Ascending aorta (tissue), 2 donors: ENCODE measurements around the gene CACNA2D2. TPM values are rescaled to one million over a fixed set of nuclear protein-coding genes. Genes with fewer than 3 reads are reported as not detected.

Experiments
- DNase-seq, 2 donors: peaks; one replicate each; pipeline ENCODE4 v3.0.0-alpha.2; 2019; ENCODE audit warnings: low spot score in 2 of 2
- H3K27ac ChIP-seq, 2 donors: fragments of 200-600 bp; sonication (generic); one replicate each; pipeline ENCODE4 v1.5.1; 2016 to 2017; ENCODE audit warnings: mild to moderate bottlenecking in 1 of 2
- H3K27me3 ChIP-seq: fragments of 200-600 bp; sonication (generic); one replicate; pipeline ENCODE4 v1.5.1; 2017
- H3K36me3 ChIP-seq, 2 donors: fragments of 200-600 bp; sonication (generic); one replicate each; pipeline ENCODE4 v1.5.1; 2016
- H3K4me1 ChIP-seq, 2 donors: fragments of 200-600 bp; sonication (generic); one replicate each; pipeline ENCODE4 v1.5.1; 2016 to 2017; ENCODE audit warnings: mild to moderate bottlenecking in 1 of 2
- H3K4me3 ChIP-seq, 2 donors: fragments of 200-600 bp; sonication (generic); one replicate each; pipeline ENCODE4 v1.5.1; 2016 to 2017; ENCODE audit warnings: mild to moderate bottlenecking in 1 of 2
- H3K9me3 ChIP-seq, 2 donors: fragments of 200-600 bp; sonication (generic); one replicate each; pipeline ENCODE4 v1.5.1; 2016
- CTCF ChIP-seq, 3 experiments: fragments of 200-600 bp in 2 of 3; fragments of 450-650 bp in 1 of 3; sonication (generic) in 2 of 3; IDR thresholded peaks; one replicate each; pipeline ENCODE4 v1.5.1; 2016 to 2019; ENCODE audit warnings: antibody characterized with exemption in 3 of 3, mild to moderate bottlenecking in 1 of 3, moderate library complexity in 1 of 3
- intact Hi-C: fragments of 100-400 bp; cut with DNase I; formaldehyde crosslinking; loops from one replicate; pipeline ENCODE4 v1.15.1; 2023
- total RNA-seq: library from RNA; depleted of rRNA; stranded (reverse); fragments of >200 nt; gene quantifications from one replicate; pipeline ENCODE4 v1.1.0, GENCODE V29; 2016

CACNA2D2 gene
- total RNA-seq, 1 donor from 2014 or later, result 0.85 TPM

GRCh38 chr3:50491023-50491422 lies 12.4 kb downstream of the CACNA2D2 start:
- Histone ChIP-seq H3K27me3 (no peaks in the 10 kb centered on the region), H3K36me3 (no peaks in the 10 kb centered on the region), H3K9me3 (no peaks in the 10 kb centered on the region), H3K4me3 (no peak overlapping the region), H3K4me1 (no peaks in the 10 kb centered on the region), H3K27ac (no peak overlapping the region)
- DNase-seq, result no peak
- intact Hi-C loops, result no loop called here
- TF ChIP-seq CTCF (IDR thresholded peaks at IDR 0.05), result no peak

GRCh38 chr3:50490424-50490823 lies 13.0 kb downstream of the CACNA2D2 start:
- H3K4me3 ChIP-seq, result no peak overlapping the region

GRCh38 chr3:50487181-50487580 lies 16.3 kb downstream of the CACNA2D2 start:
- H3K4me3 ChIP-seq, result no peak overlapping the region
- TF ChIP-seq CTCF (IDR thresholded peaks at IDR 0.05), result no peak
- H3K27me3 ChIP-seq, result no peaks in the 10 kb centered on the region
- no peaks in the 10 kb centered on the region for H3K36me3 ChIP-seq
- no peaks in the 10 kb centered on the region for H3K9me3 ChIP-seq
- DNase-seq, result no peak
- intact Hi-C loops, result no loop called here
- no peaks in the 10 kb centered on the region for H3K4me1 ChIP-seq
- no peak overlapping the region for H3K27ac ChIP-seq

More at GRCh38 chr3:50490424-50490823, 13.0 kb downstream of the CACNA2D2 start:
- Histone ChIP-seq H3K9me3 (no peaks in the 10 kb centered on the region), H3K4me1 (no peaks in the 10 kb centered on the region), H3K27ac (no peak overlapping the region), H3K36me3 (no peaks in the 10 kb centered on the region), H3K27me3 (no peaks in the 10 kb centered on the region)
- TF ChIP-seq CTCF (IDR thresholded peaks at IDR 0.05), result no peak
- intact Hi-C loops, result no loop called here
- no peak for DNase-seq

GRCh38 chr3:50486219-50486888 lies 17.1 kb downstream of the CACNA2D2 start:
- no peaks in the 10 kb centered on the region for H3K36me3 ChIP-seq
- H3K4me3 ChIP-seq, result no peak overlapping the region
- DNase-seq, result no peak
- TF ChIP-seq CTCF (IDR thresholded peaks at IDR 0.05), result no peak
- no peaks in the 10 kb centered on the region for H3K27me3 ChIP-seq
- H3K27ac ChIP-seq, result no peak overlapping the region
- H3K4me1 ChIP-seq, result no peaks in the 10 kb centered on the region
- intact Hi-C loops, result no loop called here
- no peaks in the 10 kb centered on the region for H3K9me3 ChIP-seq

GRCh38 chr3:50484722-50485121 lies 18.7 kb downstream of the CACNA2D2 start:
- no peaks in the 10 kb centered on the region for H3K27me3 ChIP-seq
- H3K9me3 ChIP-seq, result no peaks in the 10 kb centered on the region
- no peaks in the 10 kb centered on the region for H3K36me3 ChIP-seq
- H3K4me3 ChIP-seq, result no peak overlapping the region
- DNase-seq, result no peak
- intact Hi-C loops, result no loop called here
- H3K27ac ChIP-seq, result no peak overlapping the region
- TF ChIP-seq CTCF (IDR thresholded peaks at IDR 0.05), result no peak
- H3K4me1 ChIP-seq, result no peaks in the 10 kb centered on the region

GRCh38 chr3:50483374-50483773 lies 20.1 kb downstream of the CACNA2D2 start:
- intact Hi-C loops, result no loop called here

More at GRCh38 chr3:50483374-50483773, 20.1 kb downstream of the CACNA2D2 start:
- no peak overlapping the region for H3K4me3 ChIP-seq
- no peak for DNase-seq
- H3K27ac ChIP-seq, result no peak overlapping the region
- no peaks in the 10 kb centered on the region for H3K9me3 ChIP-seq
- no peaks in the 10 kb centered on the region for H3K4me1 ChIP-seq
- no peak for TF ChIP-seq CTCF (IDR thresholded peaks at IDR 0.05)
- no peaks in the 10 kb centered on the region for H3K36me3 ChIP-seq
- no peaks in the 10 kb centered on the region for H3K27me3 ChIP-seq
